C1 segment of cervical spinal cord (tissue), 14 donors: Measurements from ENCODE around the gene TLCD4.
"Not testable (repeated sequence)": the region's sequence is repeated elsewhere in the genome, so short reads cannot be mapped to it uniquely, and the experiment has no call there.

Source experiments
- DNase-seq, 14 donors: peaks; one replicate each; lab custom pipeline; 2025; lab: John Stamatoyannopoulos, UW

The TLCD4 gene

GRCh38 chr1:95146637-95147036 lies 29.5 kb downstream of the TLCD4 start:
- DNase-seq, result no peak

GRCh38 chr1:95154096-95154495 lies 36.9 kb downstream of the TLCD4 start:
- no peak for DNase-seq

GRCh38 chr1:95165569-95165968 lies 48.4 kb downstream of the TLCD4 start:
- not testable (repeated sequence) for DNase-seq
